Right lobe of liver (tissue), 6 donors: ENCODE data around the gene ZNF577. TPM values are rescaled to one million over a fixed set of nuclear protein-coding genes. Genes with fewer than 3 reads are reported as not detected.
"Not testable (repeated sequence)": the region's sequence is repeated elsewhere in the genome, so short reads cannot be mapped to it uniquely, and the experiment has no call there.

Experiments used
- ATAC-seq, 4 donors: fragments of 200-7000 bp; cut with Tn5 transposase; one replicate each; pipeline ENCODE4 v1.9.1; 2020; ENCODE audit warnings: mild to moderate bottlenecking in 4 of 4, moderate library complexity in 4 of 4
- DNase-seq, 3 donors: peaks; one replicate each; pipeline ENCODE4 v3.0.0-alpha.2; 2020
- H3K27ac ChIP-seq, 3 donors: fragments of 200-600 bp; one replicate each; pipeline ENCODE4 v1.8.0; 2022
- H3K27me3 ChIP-seq, 2 donors: fragments of 200-600 bp; one replicate each; pipeline ENCODE4 v1.8.0; 2022
- H3K36me3 ChIP-seq, 4 donors: fragments of 200-600 bp; sonication (generic) in 1 of 4; one replicate each; pipeline versions ENCODE4 v1.5.1 to v1.8.0; 2017 to 2022; ENCODE audit warnings: control low read depth in 1 of 4
- H3K4me1 ChIP-seq, 4 donors: fragments of 200-600 bp; sonication (generic) in 1 of 4; one replicate each; pipeline versions ENCODE4 v1.5.1 to v1.8.0; 2017 to 2022; ENCODE audit warnings: control low read depth in 1 of 4
- H3K4me3 ChIP-seq, 3 donors: fragments of 200-600 bp; one replicate each; pipeline ENCODE4 v1.8.0; 2022
- H3K9me3 ChIP-seq, 4 donors: fragments of 200-600 bp; sonication (generic) in 1 of 4; one replicate each; pipeline versions ENCODE4 v1.5.1 to v1.8.0; 2017 to 2022; ENCODE audit warnings: control low read depth in 1 of 4
- CTCF ChIP-seq, 4 donors: fragments of 200-600 bp in 3 of 4; fragments of 450-650 bp in 1 of 4; IDR thresholded peaks; one replicate each; pipeline versions ENCODE4 v1.5.1 to v1.8.0; 2016 to 2022; ENCODE audit warnings: antibody characterized with exemption in 4 of 4, mild to moderate bottlenecking in 2 of 4
- POLR2A ChIP-seq: fragments of 450-650 bp; IDR thresholded peaks from one replicate; pipeline ENCODE4 v1.6.1; 2017; ENCODE audit warnings: antibody characterized with exemption, mild to moderate bottlenecking
- WGBS: methylation state at CpG from one replicate; pipeline ENCODE4 v1.1.6; 2018; ENCODE audit warnings: low coverage, low lambda C conversion rate; ENCODE audit not compliant: insufficient coverage; ENCODE audit errors: missing lambda C conversion rate; 5-methylcytosine and 5-hydroxymethylcytosine counted together
- intact Hi-C, 2 donors: fragments of 100-400 bp; cut with DNase I; formaldehyde crosslinking; loops; one replicate each; pipeline versions ENCODE4 v1.11.2 to v1.14.1; 2022
- total RNA-seq, 6 experiments: library from RNA; depleted of rRNA in 2 of 6; stranded (reverse); fragments of >200 nt in 2 of 6; fragmentation: NEBNext Ultra II Directional in 3 of 6; extraction: Animal tissue kit (Norgen Biotek cat#: 25700) in 3 of 6; gene quantifications; one replicate each; pipeline versions ENCODE4 v1.1.0 to v1.2.4, GENCODE V29; 2016 to 2023
- donor health status: DM: no; HTN: yes; CAD: no.
- donor health status: DM: no; HTN: no; CAD: no.
- donor health status: DM: no; HTN: no; CAD: no.
- donor health status: DM: no; HTN: yes; CAD: no.
- donor health status: DM: no; HTN: yes; CAD: no.

Gene ZNF577
- total RNA-seq, 6 experiments from 2014 or later: 1.4 to 6.6 (median 3.8) TPM

- no peaks in the 10 kb centered on the region for H3K36me3 ChIP-seq
- intact Hi-C loops: no loop called here
- H3K4me1 ChIP-seq: no peaks in the 10 kb centered on the region
- H3K27me3 ChIP-seq: no peaks in the 10 kb centered on the region
- DNase-seq: no peak
- H3K9me3 ChIP-seq: peaks cover 0 to 25% (median 13%) of the 10 kb centered on the region in 4 donors
- TF ChIP-seq POLR2A (no peak), CTCF (IDR thresholded peaks at IDR 0.05) (no peak)
- no peak for ATAC-seq
- H3K27ac ChIP-seq: no peak overlapping the region
- H3K4me3 ChIP-seq: no peak overlapping the region
- WGBS: 64% methylated on average over 5 of the region's 5 CpGs
Measured at GRCh38 chr19:51915324-51915867, 27.6 kb upstream of the ZNF577 start.

GRCh38 chr19:51907981-51908380, 20.2 kb upstream of the ZNF577 start:
- H3K36me3 ChIP-seq, H3K9me3 ChIP-seq, DNase-seq, H3K4me3 ChIP-seq, H3K27me3 ChIP-seq, H3K4me1 ChIP-seq, ATAC-seq, H3K27ac ChIP-seq, intact Hi-C loops: not testable (repeated sequence)
- WGBS: 20% methylated on average over 5 of the region's 5 CpGs

GRCh38 chr19:51906108-51906507, 18.4 kb upstream of the ZNF577 start:
- ATAC-seq, H3K27ac ChIP-seq, H3K27me3 ChIP-seq, H3K9me3 ChIP-seq, H3K4me1 ChIP-seq, H3K4me3 ChIP-seq, intact Hi-C loops, DNase-seq, H3K36me3 ChIP-seq: not testable (repeated sequence)
- WGBS: 37% methylated on average over 8 of the region's 9 CpGs

- H3K27ac ChIP-seq, H3K4me3 ChIP-seq, H3K36me3 ChIP-seq, ATAC-seq, H3K27me3 ChIP-seq, intact Hi-C loops, DNase-seq, H3K9me3 ChIP-seq, H3K4me1 ChIP-seq: not testable (repeated sequence)
- 65% methylated on average over 2 of the region's 3 CpGs for whole genome bisulfite sequencing
Measured at GRCh38 chr19:51905639-51906038, 17.9 kb upstream of the ZNF577 start.

- 29% methylated on average over 3 of the region's 3 CpGs for WGBS
- TF ChIP-seq POLR2A (no peak), CTCF (IDR thresholded peaks at IDR 0.05) (no peak)
- DNase-seq (no peak), ATAC-seq (no peak)
- no peak overlapping the region for H3K27ac ChIP-seq
- peak overlapping the region in 2 of 3 donors; percentile 86 to 90 for H3K4me3 ChIP-seq
- peaks cover 0 to 5% (median 0%) of the 10 kb centered on the region in 4 donors for H3K9me3 ChIP-seq
- peaks cover 0 to 4% (median 0%) of the 10 kb centered on the region in 4 donors for H3K36me3 ChIP-seq
- intact Hi-C loops: no loop called here
- peaks cover 0 to 7% (median 0%) of the 10 kb centered on the region in 4 donors for H3K4me1 ChIP-seq
- no peaks in the 10 kb centered on the region for H3K27me3 ChIP-seq
Measured at GRCh38 chr19:51905206-51905605, 17.5 kb upstream of the ZNF577 start.

- peak within 1 kb of the TSS; percentile 60 to 74 (median 61) for H3K27ac ChIP-seq
- H3K27me3 ChIP-seq: no peaks in the 10 kb centered on the region
- 0% methylated on average over 40 of the region's 43 CpGs for WGBS
- intact Hi-C loops: no loop called here
- peaks cover 0 to 5% (median 0%) of the 10 kb centered on the region in 4 donors for H3K9me3 ChIP-seq
- H3K36me3 ChIP-seq: peaks cover 0 to 7% (median 1%) of the 10 kb centered on the region in 4 donors
- ATAC-seq (peak; percentile 100), DNase-seq (peak; percentile 83 to 89 (median 84))
- H3K4me3 ChIP-seq: peak within 1 kb of the TSS; percentile 78 to 90 (median 86)
- peaks cover 0 to 7% (median 0%) of the 10 kb centered on the region in 4 donors for H3K4me1 ChIP-seq
- TF ChIP-seq CTCF (IDR thresholded peaks at IDR 0.05): no peak
- peak; percentile 26 for TF ChIP-seq POLR2A
Measured at GRCh38 chr19:51904331-51905165, 16.8 kb upstream of the ZNF577 start, which contains the start of gene ZNF649. Gene ZNF649 (minus strand): TSS chr19:51905017. CDS start chr19:51900107, 4,910 bp downstream.
